ENCODE data around the gene PDE1A. TPM values are rescaled to one million over a fixed set of nuclear protein-coding genes. Genes with fewer than 3 reads are reported as not detected.

The PDE1A gene
- polyA plus RNA-seq, 1 of the 3 experiments (the other 2 are of a cell fraction): 0.08 TPM

GRCh38 chr2:182182436-182182835 is 244.4 kb downstream of the PDE1A start:
- H3K36me3 ChIP-seq (replicated peaks in 1 of 2; ENCODE audit: control insufficient read depth in 1 of 2, insufficient read depth in 2 of 2, low read length in 1 of 2): no peaks in the 10 kb centered on the region
- no peaks in the 10 kb centered on the region for H4K20me1 ChIP-seq (ENCODE audit: insufficient read depth)
- POLR2A ChIA-PET: no interaction called here
- no peaks in the 10 kb centered on the region for H3F3A ChIP-seq (replicated peaks; ENCODE audit: insufficient read depth)
- no peaks in the 10 kb centered on the region for H3K27me3 ChIP-seq (ENCODE audit: insufficient read depth)
- no peak overlapping the region for H3K4me3 ChIP-seq (ENCODE audit: low read depth in 2 of 2, low read length in 1 of 2)
- H3K9ac ChIP-seq: no peak overlapping the region
- 67% methylated on average over 2 of the region's 2 CpGs for WGBS (ENCODE audit: low lambda C conversion rate)
- no peak for DNase-seq
- H3K9me3 ChIP-seq: no peaks in the 10 kb centered on the region; the same call in 1 of the 2 replicates
- no peak overlapping the region for H3K4me2 ChIP-seq
- H2AFZ ChIP-seq (ENCODE audit: low read depth): no peak overlapping the region
- TF ChIP-seq FOXJ3 (CRISPR knock-in tag; IDR thresholded peaks at IDR 0.05) (no peak), JUND (IDR thresholded peaks at IDR 0.05) (no peak), TAF1 (IDR thresholded peaks at IDR 0.05; ENCODE audit: borderline replicate concordance, low read depth, low read length) (no peak), RXRA (IDR thresholded peaks at IDR 0.05; ENCODE audit: borderline replicate concordance, low read depth) (no peak), TEAD4 (IDR thresholded peaks at IDR 0.05; ENCODE audit: borderline replicate concordance, insufficient read depth) (no peak), ZBTB33 (IDR thresholded peaks at IDR 0.05; ENCODE audit: borderline replicate concordance, low read depth) (no peak), USF1 (IDR thresholded peaks at IDR 0.05; ENCODE audit: borderline replicate concordance, low read depth) (no peak), NFIC (IDR thresholded peaks at IDR 0.05; ENCODE audit: borderline replicate concordance) (no peak), MXI1 (IDR thresholded peaks at IDR 0.05; ENCODE audit: low read depth, low read length) (no peak), NRF1 (IDR thresholded peaks at IDR 0.05; ENCODE audit: low read depth, low read length) (no peak), EP300 (IDR thresholded peaks at IDR 0.05; ENCODE audit: borderline replicate concordance in 1 of 2, low read depth in 1 of 2, low read length in 1 of 2) (no peak), GABPA (IDR thresholded peaks at IDR 0.05; ENCODE audit: low read depth) (no peak), RCOR1 (IDR thresholded peaks at IDR 0.05; ENCODE audit: low read length) (no peak), SMC3 (IDR thresholded peaks at IDR 0.05; ENCODE audit: low read depth, low read length) (no peak), TCF12 (IDR thresholded peaks at IDR 0.05) (no peak), FOSL2 (IDR thresholded peaks at IDR 0.05; ENCODE audit: borderline replicate concordance, low read depth) (no peak), ELF1 (IDR thresholded peaks at IDR 0.05) (no peak), POLR2AphosphoS5 (IDR thresholded peaks at IDR 0.05; ENCODE audit: low read depth, low read length) (no peak), YY1 (IDR thresholded peaks at IDR 0.05; ENCODE audit: low read depth) (no peak)
- H3K79me2 ChIP-seq (ENCODE audit: insufficient read depth): no peaks in the 10 kb centered on the region
- H3K4me1 ChIP-seq (ENCODE audit: control insufficient read depth in 1 of 2, insufficient read depth in 2 of 2, low read depth in 1 of 2, low read length in 1 of 2): no peaks in the 10 kb centered on the region
- H3K27ac ChIP-seq (ENCODE audit: low read depth in 2 of 2, low read length in 1 of 2): no peak overlapping the region
- no peaks in the 10 kb centered on the region for H3K9me2 ChIP-seq
- CTCF ChIA-PET: no interaction called here

- H3K9me2 ChIP-seq: no peaks in the 10 kb centered on the region
- no peaks in the 10 kb centered on the region for H3F3A ChIP-seq (replicated peaks; ENCODE audit: insufficient read depth)
- H3K36me3 ChIP-seq (replicated peaks in 1 of 2; ENCODE audit: control insufficient read depth in 1 of 2, insufficient read depth in 2 of 2, low read length in 1 of 2): no peaks in the 10 kb centered on the region
- no peak overlapping the region for H3K4me3 ChIP-seq (ENCODE audit: low read depth in 2 of 2, low read length in 1 of 2)
- no peak overlapping the region for H3K4me2 ChIP-seq
- no peak for DNase-seq
- POLR2A ChIA-PET: no interaction called here
- no CpG with 5 or more reads among the region's 3 CpGs for WGBS (ENCODE audit: low lambda C conversion rate)
- H3K9ac ChIP-seq: no peak overlapping the region
- H3K79me2 ChIP-seq (ENCODE audit: insufficient read depth): no peaks in the 10 kb centered on the region
- H2AFZ ChIP-seq (ENCODE audit: low read depth): no peak overlapping the region
- no peaks in the 10 kb centered on the region for H3K4me1 ChIP-seq (ENCODE audit: control insufficient read depth in 1 of 2, insufficient read depth in 2 of 2, low read depth in 1 of 2, low read length in 1 of 2)
- H3K9me3 ChIP-seq: no peaks in the 10 kb centered on the region; the same call in 1 of the 2 replicates
- H3K27me3 ChIP-seq (ENCODE audit: insufficient read depth): no peaks in the 10 kb centered on the region
- H3K27ac ChIP-seq (ENCODE audit: low read depth in 2 of 2, low read length in 1 of 2): no peak overlapping the region
- H4K20me1 ChIP-seq (ENCODE audit: insufficient read depth): no peaks in the 10 kb centered on the region
- CTCF ChIA-PET: interaction anchor here (0.6 to 3.1 kb wide), 2 partner anchors 467 to 1608 kb away, joined by 3 to 22 read pairs; no protein-coding TSS in a partner anchor
- no peak for TF ChIP-seq RFX5 (IDR thresholded peaks at IDR 0.05; ENCODE audit: low read length)
- TF ChIP-seq USF2 (IDR thresholded peaks at IDR 0.05; ENCODE audit: borderline replicate concordance, low read depth, low read length): no peak
- TF ChIP-seq TAF1 (IDR thresholded peaks at IDR 0.05; ENCODE audit: borderline replicate concordance, low read depth, low read length): no peak
- TF ChIP-seq FOXM1 (IDR thresholded peaks at IDR 0.05; ENCODE audit: low read depth): no peak
- no peak for TF ChIP-seq ZBTB33 (IDR thresholded peaks at IDR 0.05; ENCODE audit: borderline replicate concordance, low read depth)
- TF ChIP-seq EP300 (IDR thresholded peaks at IDR 0.05; ENCODE audit: borderline replicate concordance in 1 of 2, low read depth in 1 of 2, low read length in 1 of 2): no peak
- TF ChIP-seq FOXJ3 (CRISPR knock-in tag; IDR thresholded peaks at IDR 0.05): no peak
- TF ChIP-seq SMC3 (IDR thresholded peaks at IDR 0.05; ENCODE audit: low read depth, low read length): no peak
- TF ChIP-seq TCF12 (IDR thresholded peaks at IDR 0.05): no peak
- no peak for TF ChIP-seq POLR2AphosphoS5 (IDR thresholded peaks at IDR 0.05; ENCODE audit: low read depth, low read length)
- TF ChIP-seq YY1 (IDR thresholded peaks at IDR 0.05; ENCODE audit: low read depth): no peak
- no peak for TF ChIP-seq EZH2phosphoT487 (IDR thresholded peaks at IDR 0.05; ENCODE audit: borderline replicate concordance, low read depth)
- TF ChIP-seq CHD2 (IDR thresholded peaks at IDR 0.05; ENCODE audit: low read length, partially characterized antibody): no peak
Measured at GRCh38 chr2:182181381-182181780, 245.5 kb downstream of the PDE1A start.

Data from SK-N-SH (cell line).